Activated T-cell treated with anti-CD3 and anti-CD28 coated beads, Interleukin-2, amount 50 U/mL, for 4 hours (primary cell): ENCODE results near the gene NKIRAS1. TPM values are rescaled to one million over a fixed set of nuclear protein-coding genes. Genes with fewer than 3 reads are reported as not detected.
"Not testable (repeated sequence)": the region's sequence is repeated elsewhere in the genome, so short reads cannot be mapped to it uniquely, and the experiment has no call there.

ENCODE experiments used
- ATAC-seq, 2 donors: fragments of 200-7000 bp; cut with Tn5 transposase; one replicate each; pipeline ENCODE4 v1.10.0; 2021
- DNase-seq: peaks from one replicate; pipeline ENCODE4 v3.0.0-alpha.2; 2020
- H3K27me3 Mint-ChIP-seq: one replicate; pipeline ENCODE4 v1.8.0; 2021; ENCODE audit warnings: low read depth, mixed read lengths
- H3K36me3 Mint-ChIP-seq: one replicate; pipeline ENCODE4 v1.8.0; 2022; ENCODE audit warnings: mixed read lengths; ENCODE audit not compliant: insufficient read depth
- H3K4me1 Mint-ChIP-seq: one replicate; pipeline ENCODE4 v1.8.0; 2021; ENCODE audit warnings: low read depth, mixed read lengths
- H3K4me3 Mint-ChIP-seq: one replicate; pipeline ENCODE4 v1.8.0; 2021; ENCODE audit warnings: mild to moderate bottlenecking, moderate library complexity, mixed read lengths
- H3K9me3 Mint-ChIP-seq: one replicate; pipeline ENCODE4 v1.8.0; 2021; ENCODE audit warnings: mixed read lengths
- total RNA-seq, 3 donors: library from RNA; stranded (reverse); gene quantifications; one replicate each; pipeline ENCODE4 v1.2.1, GENCODE V29; 2021

The NKIRAS1 gene
- total RNA-seq, 3 donors from 2014 or later: 5.5 to 7.4 (median 5.7) TPM

DNA sequence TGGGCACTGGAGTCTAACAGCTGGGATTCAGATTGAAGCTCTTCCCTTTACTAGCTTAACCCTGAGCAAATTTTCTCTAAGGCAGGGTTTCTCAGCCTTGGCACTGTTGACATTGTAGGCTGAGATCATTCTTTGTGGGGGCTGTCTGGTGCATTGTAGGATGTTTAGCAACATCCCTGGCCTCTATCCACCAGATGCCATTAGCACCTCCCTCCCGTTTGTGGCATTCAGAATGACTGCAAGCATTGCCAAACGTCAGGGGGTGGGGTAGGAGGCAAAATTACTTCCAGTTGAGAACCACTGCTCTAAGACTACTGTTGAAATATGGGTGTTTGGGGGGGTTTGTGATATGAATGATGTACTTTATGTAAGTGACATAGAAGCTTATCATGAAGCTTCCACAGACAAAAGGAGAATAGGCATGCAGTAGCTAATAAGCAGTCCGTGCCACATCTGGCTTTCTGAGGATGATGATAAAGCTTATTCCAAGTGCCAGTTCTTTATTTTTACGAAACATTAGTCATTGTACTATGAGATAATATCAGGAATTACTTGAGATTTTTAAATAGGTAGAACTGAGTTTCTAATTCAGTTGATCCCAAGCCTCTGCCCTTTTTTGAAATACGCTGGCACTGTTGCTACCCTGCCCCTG lies 39.3 kb downstream of the NKIRAS1 start:
- no peaks in the 10 kb centered on the region for H3K27me3 Mint-ChIP-seq
- H3K36me3 Mint-ChIP-seq: peaks cover 6% of the 10 kb centered on the region
- ATAC-seq (no peak), DNase-seq (no peak)
- H3K4me1 Mint-ChIP-seq: peaks cover 35% of the 10 kb centered on the region
- no peaks in the 10 kb centered on the region for H3K9me3 Mint-ChIP-seq
- no peak overlapping the region for H3K4me3 Mint-ChIP-seq

GRCh38 chr3:23876923-23877322 lies 39.9 kb downstream of the NKIRAS1 start:
- Mint-ChIP-seq H3K9me3 (no peaks in the 10 kb centered on the region), H3K4me3 (no peak overlapping the region), H3K27me3 (no peaks in the 10 kb centered on the region), H3K4me1 (peaks cover 35% of the 10 kb centered on the region), H3K36me3 (peaks cover 6% of the 10 kb centered on the region)
- no peak for DNase-seq
- ATAC-seq: no peak

- no peaks in the 10 kb centered on the region for H3K27me3 Mint-ChIP-seq
- peaks cover 24% of the 10 kb centered on the region for H3K4me1 Mint-ChIP-seq
- H3K36me3 Mint-ChIP-seq: no peaks in the 10 kb centered on the region
Observed at GRCh38 chr3:23875113-23875725, 41.6 kb downstream of the NKIRAS1 start.

DNA sequence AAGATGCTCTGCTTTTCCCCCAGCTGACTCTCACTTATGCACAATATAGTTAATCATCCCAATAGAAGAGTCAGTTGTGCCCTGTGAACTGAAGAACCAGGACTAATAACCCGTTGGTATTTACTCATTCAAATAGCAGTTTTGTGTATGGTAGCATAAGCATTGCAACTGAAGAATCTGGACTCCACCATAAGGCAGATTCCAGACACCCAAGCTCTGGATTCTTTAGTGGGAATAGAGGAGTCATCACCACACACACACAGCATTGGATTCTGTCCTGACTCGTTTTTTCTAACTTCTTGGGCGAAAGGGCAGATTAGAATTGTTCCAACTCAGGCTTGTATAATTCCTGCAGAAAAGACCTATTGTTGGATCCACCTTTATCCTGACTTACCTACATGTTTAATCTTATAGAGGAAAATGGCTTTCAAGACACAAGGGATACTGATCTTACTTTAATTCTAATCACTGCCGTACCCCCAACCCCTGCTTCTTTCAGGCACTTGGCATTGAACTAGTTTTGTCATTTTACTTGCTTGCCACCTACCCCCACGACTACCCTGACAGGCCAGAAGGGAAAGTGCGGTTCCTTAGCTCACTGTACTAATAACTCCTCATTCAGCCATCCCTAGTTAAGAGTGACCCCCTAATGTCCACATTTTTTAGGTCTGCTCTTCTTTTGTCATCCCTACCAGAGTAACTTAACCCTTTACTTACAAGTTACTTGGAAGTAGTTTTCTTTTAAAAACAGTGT lies 42.3 kb downstream of the NKIRAS1 start:
- no peaks in the 10 kb centered on the region for H3K36me3 Mint-ChIP-seq
- ATAC-seq: no peak
- H3K4me1 Mint-ChIP-seq: peaks cover 24% of the 10 kb centered on the region
- no peaks in the 10 kb centered on the region for H3K27me3 Mint-ChIP-seq
- no peak for DNase-seq
- no peaks in the 10 kb centered on the region for H3K9me3 Mint-ChIP-seq
- no peak overlapping the region for H3K4me3 Mint-ChIP-seq

More at GRCh38 chr3:23875113-23875725, 41.6 kb downstream of the NKIRAS1 start:
- no peak for ATAC-seq
- no peak for DNase-seq
- Mint-ChIP-seq H3K9me3 (no peaks in the 10 kb centered on the region), H3K4me3 (no peak overlapping the region)

DNA sequence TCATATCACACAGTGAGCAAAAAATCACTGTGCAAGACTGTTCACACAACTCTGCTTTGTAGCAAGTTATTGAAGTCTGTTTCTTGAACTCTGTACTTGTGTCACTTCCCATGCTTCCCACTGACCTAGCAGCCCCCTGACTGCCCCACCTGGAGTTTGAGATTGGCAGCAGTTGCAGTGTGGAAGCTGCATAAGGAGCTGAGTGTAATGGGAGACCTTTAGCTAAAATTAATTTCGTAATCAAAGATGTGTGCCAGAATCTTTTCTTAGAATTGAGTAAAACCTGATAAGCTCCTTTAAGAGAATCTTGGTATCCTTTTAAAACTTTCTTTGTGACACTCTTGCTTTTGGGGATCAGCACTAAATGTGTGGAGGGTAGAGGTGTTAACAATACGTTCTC lies 42.8 kb downstream of the NKIRAS1 start:
- Mint-ChIP-seq H3K9me3 (no peaks in the 10 kb centered on the region), H3K4me3 (no peak overlapping the region), H3K36me3 (no peaks in the 10 kb centered on the region), H3K4me1 (peaks cover 22% of the 10 kb centered on the region), H3K27me3 (no peaks in the 10 kb centered on the region)
- DNase-seq: no peak
- ATAC-seq: no peak

- Mint-ChIP-seq H3K4me3 (no peak overlapping the region), H3K9me3 (no peaks in the 10 kb centered on the region), H3K4me1 (peaks cover 27% of the 10 kb centered on the region), H3K36me3 (no peaks in the 10 kb centered on the region), H3K27me3 (no peaks in the 10 kb centered on the region)
- DNase-seq (no peak), ATAC-seq (no peak)
Observed at GRCh38 chr3:23872330-23872729, 44.5 kb downstream of the NKIRAS1 start.

GRCh38 chr3:23871361-23871760 lies 45.4 kb downstream of the NKIRAS1 start:
- DNase-seq, H3K36me3 Mint-ChIP-seq, H3K4me3 Mint-ChIP-seq, H3K27me3 Mint-ChIP-seq, ATAC-seq, H3K9me3 Mint-ChIP-seq: not testable (repeated sequence)
- H3K4me1 Mint-ChIP-seq: peaks cover 27% of the 10 kb centered on the region

DNA sequence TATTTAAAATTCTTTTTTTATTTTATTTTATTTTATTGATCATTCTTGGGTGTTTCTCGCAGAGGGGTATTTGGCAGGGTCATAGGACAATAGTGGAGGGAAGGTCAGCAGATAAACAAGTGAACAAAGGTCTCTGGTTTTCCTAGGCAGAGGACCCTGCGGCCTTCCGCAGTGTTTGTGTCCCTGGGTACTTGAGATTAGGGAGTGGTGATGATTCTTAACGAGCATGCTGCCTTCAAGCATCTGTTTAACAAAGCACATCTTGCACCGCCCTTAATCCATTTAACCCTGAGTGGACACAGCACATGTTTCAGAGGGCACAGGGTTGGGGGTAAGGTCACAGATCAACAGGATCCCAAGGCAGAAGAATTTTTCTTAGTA lies 46.1 kb downstream of the NKIRAS1 start:
- DNase-seq, H3K4me3 Mint-ChIP-seq, H3K27me3 Mint-ChIP-seq, H3K9me3 Mint-ChIP-seq, ATAC-seq, H3K36me3 Mint-ChIP-seq: not testable (repeated sequence)
- H3K4me1 Mint-ChIP-seq: peaks cover 27% of the 10 kb centered on the region

- DNase-seq (no peak), ATAC-seq (no peak)
- no peak overlapping the region for H3K4me3 Mint-ChIP-seq
- H3K9me3 Mint-ChIP-seq: no peaks in the 10 kb centered on the region
- peaks cover 32% of the 10 kb centered on the region for H3K4me1 Mint-ChIP-seq
- H3K36me3 Mint-ChIP-seq: no peaks in the 10 kb centered on the region
- H3K27me3 Mint-ChIP-seq: no peaks in the 10 kb centered on the region
Observed at GRCh38 chr3:23869977-23870662, 46.7 kb downstream of the NKIRAS1 start.

GRCh38 chr3:23867838-23868237 lies 49.0 kb downstream of the NKIRAS1 start:
- peaks cover 29% of the 10 kb centered on the region for H3K4me1 Mint-ChIP-seq
- no peak overlapping the region for H3K4me3 Mint-ChIP-seq
- peaks cover 6% of the 10 kb centered on the region for H3K36me3 Mint-ChIP-seq
- ATAC-seq (no peak), DNase-seq (no peak)
- H3K27me3 Mint-ChIP-seq: no peaks in the 10 kb centered on the region
- no peaks in the 10 kb centered on the region for H3K9me3 Mint-ChIP-seq

DNA sequence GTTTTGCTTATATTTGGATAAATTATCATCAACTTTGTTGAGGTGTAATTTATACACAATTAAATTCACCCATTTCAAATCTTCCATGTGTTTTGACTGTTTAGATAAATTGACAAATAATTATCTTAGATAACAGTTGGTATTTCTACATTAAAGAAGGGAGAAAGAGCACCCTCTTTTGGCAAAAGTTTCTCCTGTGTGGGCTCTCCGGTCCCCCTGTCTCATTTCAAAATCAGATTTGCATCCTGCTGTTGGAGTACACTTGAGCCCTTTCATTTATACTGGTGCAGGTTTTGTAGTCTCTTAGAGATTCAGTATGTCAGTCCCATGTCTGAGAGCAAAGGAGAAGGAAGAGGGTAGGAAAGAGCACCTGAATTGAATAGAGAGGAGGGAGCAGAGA lies 49.4 kb downstream of the NKIRAS1 start:
- Mint-ChIP-seq H3K36me3 (peaks cover 6% of the 10 kb centered on the region), H3K9me3 (no peaks in the 10 kb centered on the region), H3K4me1 (peaks cover 29% of the 10 kb centered on the region), H3K4me3 (no peak overlapping the region), H3K27me3 (no peaks in the 10 kb centered on the region)
- DNase-seq: no peak
- no peak for ATAC-seq

GRCh38 chr3:23865595-23866396 lies 51.0 kb downstream of the NKIRAS1 start:
- H3K9me3 Mint-ChIP-seq: no peaks in the 10 kb centered on the region
- H3K4me1 Mint-ChIP-seq: peaks cover 43% of the 10 kb centered on the region
- H3K4me3 Mint-ChIP-seq: no peak overlapping the region
- no peaks in the 10 kb centered on the region for H3K27me3 Mint-ChIP-seq
- DNase-seq (no peak), ATAC-seq (no peak)
- H3K36me3 Mint-ChIP-seq: peaks cover 12% of the 10 kb centered on the region

DNA sequence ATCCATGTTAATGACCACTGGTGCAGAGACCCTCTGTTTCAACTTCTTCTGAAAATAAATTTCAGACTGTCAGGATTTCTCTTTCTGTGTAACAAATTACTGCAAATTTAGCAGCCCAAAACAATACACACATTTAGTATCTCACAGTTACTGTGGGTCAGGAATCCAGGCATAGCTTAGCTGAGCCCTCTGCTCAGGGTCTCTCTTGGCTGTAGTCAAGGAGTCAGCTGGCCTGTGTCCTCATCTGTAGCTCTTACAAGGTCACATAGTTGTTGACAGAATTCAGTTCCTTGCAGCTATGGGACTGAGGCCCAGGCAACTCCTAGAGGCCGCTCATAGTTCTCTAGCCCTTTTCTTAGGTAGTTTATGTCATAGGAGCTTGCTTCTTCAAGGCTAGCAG lies 51.9 kb downstream of the NKIRAS1 start:
- Mint-ChIP-seq H3K4me1 (peaks cover 51% of the 10 kb centered on the region), H3K36me3 (peaks cover 12% of the 10 kb centered on the region), H3K4me3 (no peak overlapping the region), H3K27me3 (no peaks in the 10 kb centered on the region), H3K9me3 (no peaks in the 10 kb centered on the region)
- DNase-seq: no peak
- no peak for ATAC-seq

DNA sequence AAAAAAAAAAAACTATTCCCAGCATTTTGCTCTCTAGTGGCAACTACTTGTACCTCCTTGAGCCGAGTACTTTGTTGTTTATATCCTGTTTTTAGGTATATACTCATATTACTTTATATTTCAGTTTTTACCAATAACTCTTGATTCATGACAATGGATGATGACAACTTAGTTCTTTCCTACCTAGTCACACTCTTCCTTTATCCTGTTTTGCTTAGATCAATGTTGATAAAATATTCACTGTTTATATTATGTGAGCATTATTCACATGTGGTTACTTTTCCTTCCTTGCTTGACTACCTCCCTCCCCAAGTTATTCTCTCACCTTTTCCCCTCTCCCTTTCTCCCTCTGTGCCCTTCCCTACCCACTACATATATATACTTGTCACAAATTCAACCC lies 53.7 kb downstream of the NKIRAS1 start:
- peaks cover 61% of the 10 kb centered on the region for H3K4me1 Mint-ChIP-seq

More for the DNA sequence above, 53.7 kb downstream of the NKIRAS1 start:
- Mint-ChIP-seq H3K27me3 (no peaks in the 10 kb centered on the region), H3K4me3 (no peak overlapping the region), H3K36me3 (peaks cover 12% of the 10 kb centered on the region), H3K9me3 (no peaks in the 10 kb centered on the region)
- no peak for DNase-seq
- ATAC-seq: no peak
